Subcutaneous adipose tissue (tissue), 4 donors: ENCODE data around the gene UNC5A. TPM values are rescaled to one million over a fixed set of nuclear protein-coding genes. Genes with fewer than 3 reads are reported as not detected.

Source experiments
- total RNA-seq, 4 donors: library from RNA; depleted of rRNA; stranded (reverse); fragments of >200 nt; gene quantifications; one replicate each; pipeline ENCODE4 v1.1.0, GENCODE V29; 2016
- TF ChIP-seq, protein P1 (sequence below): fragments of 450-650 bp; IDR thresholded peaks from one replicate; pipeline ENCODE4 v1.5.1; 2016; ENCODE audit warnings: low read depth, mild to moderate bottlenecking, control low read depth, antibody characterized with exemption, moderate library complexity

Gene UNC5A
- total RNA-seq, 4 donors from 2014 or later = 0.17 to 0.19 TPM; not detected in 2

DNA sequence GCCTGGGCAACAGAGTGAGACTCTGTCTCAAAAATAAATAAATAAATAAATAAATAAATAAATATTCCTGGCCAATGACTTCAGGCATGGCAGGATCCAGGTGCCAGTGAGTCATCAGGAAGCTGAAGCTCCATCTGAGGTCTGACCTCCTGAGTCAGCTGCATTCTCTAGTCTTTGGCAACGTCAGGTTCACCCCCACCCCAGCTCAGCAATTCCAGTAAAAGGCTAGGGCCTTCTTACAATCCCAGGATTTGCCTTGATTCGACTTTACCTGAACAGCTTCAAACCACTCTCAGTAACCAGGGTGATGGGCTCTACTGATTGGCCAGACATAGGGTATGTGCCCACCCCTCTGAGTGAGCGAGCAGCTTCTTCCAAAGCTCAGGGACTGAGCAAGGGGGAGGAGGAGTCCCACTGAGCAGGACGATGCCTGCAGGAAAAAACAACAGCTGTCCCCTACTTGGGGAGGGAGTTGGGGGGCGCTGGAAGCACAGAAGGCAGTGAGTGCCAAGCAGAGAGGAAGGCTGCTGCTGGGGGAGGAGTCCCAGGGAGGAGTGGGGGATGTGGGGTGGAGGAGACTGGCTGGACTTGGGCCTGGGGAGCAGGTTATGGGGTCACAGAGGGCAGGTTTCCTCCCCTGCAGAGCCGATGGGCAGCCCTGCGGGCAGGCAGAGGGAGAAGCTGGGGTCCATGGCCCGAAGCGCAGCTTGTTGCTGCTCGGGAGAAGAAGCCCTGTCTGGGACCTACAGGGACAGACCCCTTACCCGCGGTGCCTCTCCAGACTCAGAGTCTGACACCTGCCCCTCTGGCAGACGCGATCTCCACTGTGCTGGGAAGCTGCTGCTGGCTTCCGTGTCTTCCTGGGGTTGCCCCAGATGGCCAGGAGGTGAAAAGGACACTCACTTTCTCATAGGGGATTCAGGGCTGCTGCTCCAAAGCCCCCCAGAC is 25.9 kb upstream of the UNC5A start:
- TF ChIP-seq, protein P1, sequence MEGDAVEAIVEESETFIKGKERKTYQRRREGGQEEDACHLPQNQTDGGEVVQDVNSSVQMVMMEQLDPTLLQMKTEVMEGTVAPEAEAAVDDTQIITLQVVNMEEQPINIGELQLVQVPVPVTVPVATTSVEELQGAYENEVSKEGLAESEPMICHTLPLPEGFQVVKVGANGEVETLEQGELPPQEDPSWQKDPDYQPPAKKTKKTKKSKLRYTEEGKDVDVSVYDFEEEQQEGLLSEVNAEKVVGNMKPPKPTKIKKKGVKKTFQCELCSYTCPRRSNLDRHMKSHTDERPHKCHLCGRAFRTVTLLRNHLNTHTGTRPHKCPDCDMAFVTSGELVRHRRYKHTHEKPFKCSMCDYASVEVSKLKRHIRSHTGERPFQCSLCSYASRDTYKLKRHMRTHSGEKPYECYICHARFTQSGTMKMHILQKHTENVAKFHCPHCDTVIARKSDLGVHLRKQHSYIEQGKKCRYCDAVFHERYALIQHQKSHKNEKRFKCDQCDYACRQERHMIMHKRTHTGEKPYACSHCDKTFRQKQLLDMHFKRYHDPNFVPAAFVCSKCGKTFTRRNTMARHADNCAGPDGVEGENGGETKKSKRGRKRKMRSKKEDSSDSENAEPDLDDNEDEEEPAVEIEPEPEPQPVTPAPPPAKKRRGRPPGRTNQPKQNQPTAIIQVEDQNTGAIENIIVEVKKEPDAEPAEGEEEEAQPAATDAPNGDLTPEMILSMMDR = no peak

DNA sequence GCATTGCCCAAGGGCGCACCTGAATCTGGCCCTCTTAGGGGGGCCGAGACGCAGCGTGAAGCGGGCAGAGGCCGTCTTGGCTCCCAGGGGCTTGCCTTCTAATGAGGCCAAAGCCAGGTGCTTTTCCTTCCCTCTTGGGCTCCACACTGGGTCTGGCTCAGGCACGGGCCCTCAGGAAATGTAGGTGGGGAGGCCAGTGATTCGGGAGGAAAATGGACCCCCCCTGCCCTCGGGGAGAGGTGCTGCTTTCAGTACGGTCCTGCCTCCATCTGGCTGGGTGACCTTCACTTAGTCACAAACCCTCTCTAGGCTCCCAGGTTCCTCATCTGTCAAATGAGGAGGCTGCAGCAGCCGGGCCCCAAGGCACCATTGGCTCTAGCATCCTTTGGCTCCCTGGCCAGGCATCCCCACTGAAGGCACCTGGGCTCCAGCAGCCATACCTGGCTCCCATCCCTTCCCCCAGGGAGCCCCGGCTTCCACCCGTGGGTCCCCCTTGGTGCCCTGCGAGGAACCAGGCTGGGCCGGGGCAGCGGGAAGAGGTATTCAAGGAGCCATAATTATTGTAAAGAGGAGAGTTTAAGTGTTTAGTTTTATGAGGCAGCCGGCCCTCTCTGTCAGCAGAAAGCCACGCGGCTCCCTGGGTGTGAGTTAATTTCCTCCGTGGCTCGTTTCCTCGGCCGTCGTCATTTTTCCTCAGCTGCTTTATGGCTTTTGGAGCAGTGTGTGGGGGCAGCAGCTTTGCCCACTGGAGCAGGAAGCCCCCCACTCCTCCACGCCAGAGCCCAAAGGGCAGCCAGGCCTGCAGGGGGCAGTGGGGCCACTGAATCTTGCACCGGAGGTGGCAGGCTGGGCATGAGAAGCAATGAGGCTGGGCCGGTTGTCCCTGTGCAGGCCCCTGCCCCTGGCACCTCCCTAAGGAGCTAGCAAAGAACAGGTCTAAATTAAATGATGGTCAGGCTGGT is 24.9 kb upstream of the UNC5A start:
- TF ChIP-seq, protein P1 = no peak

DNA sequence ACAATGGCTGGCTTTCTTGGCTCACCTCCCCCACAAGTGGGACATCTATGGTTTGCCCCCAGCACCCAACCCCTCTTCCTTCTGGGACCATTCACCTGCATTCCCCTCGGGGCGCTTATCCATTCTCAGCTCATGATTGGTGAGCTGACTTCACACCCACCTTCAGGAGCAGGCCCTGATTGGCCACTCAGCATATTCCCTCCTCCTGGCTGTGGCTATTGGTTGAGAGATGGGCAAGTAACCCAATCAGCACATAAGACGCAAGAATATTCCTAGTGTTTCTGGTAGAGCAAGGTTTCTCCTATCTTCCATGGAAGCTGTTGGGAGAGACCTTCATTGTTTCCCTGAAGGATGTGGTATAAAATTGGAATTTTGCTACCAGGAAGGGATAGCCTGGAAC is 22.7 kb upstream of the UNC5A start:
- TF ChIP-seq, protein P1 = no peak

DNA sequence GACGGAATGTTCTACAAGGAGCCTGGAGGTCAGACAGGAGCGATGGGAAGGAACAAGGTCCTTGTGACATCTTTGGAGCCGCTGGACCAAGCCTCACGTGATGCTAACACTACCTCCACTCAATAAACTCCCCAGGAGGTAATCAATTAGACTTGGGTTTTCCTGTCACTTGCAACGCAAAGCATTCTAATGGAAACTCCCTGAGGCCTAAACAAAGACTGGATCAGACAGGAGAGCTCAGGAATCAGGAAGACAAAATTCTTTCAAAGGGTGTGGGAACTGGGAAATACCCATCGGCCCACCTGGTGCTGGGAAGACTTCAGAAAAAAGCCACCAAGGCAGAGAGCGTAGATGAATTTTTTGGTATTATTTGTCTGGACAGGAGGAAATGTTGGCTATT is 22.3 kb upstream of the UNC5A start:
- TF ChIP-seq, protein P1 = no peak

DNA sequence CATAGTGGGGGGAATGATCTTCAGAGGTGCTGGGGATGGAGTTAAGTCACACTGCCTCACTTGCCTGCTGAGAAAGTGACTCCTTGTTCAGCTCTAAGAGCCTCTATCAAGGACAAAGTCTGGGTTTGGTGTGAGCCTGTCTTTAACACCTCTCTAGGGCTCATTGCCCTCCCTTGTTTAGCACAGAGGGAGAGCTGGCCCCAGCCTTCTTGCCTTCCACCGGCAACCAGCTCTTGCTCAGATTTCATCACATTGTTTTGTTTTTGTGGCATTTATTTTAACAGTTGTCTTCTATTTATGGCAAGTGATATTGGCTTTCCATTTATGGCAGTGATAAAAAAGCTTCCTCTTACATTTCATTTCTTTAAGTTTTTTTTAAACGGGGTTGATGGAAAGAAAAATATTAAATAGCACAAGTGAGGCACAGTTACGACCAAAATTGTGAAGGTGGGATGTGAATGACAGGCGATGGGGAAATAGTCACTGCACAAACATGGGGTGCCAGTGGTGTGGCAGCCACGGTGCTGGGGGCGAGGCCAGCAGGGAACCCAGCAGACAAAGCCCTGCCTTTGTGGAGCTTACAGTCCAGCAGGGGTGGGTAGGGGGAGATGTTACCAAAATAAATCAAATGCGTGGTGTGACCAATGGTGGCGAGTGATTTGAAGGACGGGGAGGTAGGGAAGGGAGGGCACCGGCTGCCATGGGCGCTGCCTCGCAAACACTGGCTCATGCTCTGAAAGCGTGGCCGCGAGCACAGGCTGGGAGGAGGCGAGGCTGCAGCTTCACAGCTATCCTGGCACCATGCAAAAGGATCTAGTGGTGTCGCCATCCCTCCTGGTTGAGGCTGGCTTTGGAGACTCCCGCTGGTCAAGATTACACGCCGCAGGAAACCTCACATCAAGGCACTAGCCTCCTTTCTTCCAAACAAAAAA is 21.2 kb upstream of the UNC5A start:
- TF ChIP-seq, protein P1 = no peak

DNA sequence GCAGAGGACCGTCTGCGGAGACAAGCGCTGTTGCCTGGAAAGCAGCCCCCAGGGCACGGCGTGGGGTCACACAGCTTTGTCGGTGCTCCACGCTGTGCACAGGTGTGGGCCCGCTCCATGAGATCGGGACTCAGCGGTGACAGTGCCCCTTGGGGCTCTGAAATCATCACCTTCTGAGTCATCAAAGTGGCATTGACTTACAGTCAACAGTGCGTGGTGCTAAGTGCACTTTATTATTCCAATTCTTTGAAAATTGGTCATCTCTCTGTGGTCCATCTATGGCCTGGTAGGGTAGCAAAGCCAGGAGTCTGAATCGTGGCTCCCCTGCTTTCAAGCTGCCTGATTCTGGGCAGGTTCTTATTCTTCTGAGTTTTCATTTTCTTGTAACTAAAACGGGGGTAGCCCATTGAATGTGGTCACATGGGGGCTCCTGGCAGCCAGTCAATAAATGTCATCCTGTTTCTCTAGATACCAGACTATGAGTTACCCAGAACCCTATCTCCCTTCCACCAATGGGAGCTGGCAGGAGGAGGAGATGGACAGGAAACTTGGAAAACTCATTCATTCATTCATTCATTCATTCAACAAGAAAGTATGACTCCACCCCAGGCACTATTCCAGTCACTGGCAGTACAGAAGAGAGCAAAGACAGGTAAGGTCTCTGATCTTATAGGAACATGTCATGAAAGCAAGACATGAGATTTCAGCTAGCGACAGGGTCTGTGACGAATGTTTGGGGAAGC is 20.3 kb upstream of the UNC5A start:
- TF ChIP-seq, protein P1 = no peak
